ENCODE data around the gene TMCC1.

DNA sequence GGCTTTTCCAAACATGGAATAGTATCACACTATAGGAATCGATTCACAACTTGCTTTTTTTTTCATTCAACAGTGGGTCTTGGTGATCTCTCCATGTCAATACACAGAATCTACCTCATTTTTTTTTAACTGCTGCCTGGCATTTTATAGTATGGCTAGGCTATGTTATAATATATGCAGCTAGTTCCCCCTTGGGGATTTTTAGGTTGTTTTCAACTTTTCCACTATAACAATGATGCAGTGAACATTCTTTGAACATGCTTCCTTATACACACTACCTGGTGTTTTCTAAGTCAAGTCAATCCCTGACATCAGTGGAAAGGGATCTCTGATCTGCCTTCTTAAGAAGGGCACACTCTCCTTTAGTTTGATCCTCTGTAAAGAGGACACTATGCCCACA, 240.5 kb downstream of the TMCC1 start:
- TF ChIP-seq, protein P1, sequence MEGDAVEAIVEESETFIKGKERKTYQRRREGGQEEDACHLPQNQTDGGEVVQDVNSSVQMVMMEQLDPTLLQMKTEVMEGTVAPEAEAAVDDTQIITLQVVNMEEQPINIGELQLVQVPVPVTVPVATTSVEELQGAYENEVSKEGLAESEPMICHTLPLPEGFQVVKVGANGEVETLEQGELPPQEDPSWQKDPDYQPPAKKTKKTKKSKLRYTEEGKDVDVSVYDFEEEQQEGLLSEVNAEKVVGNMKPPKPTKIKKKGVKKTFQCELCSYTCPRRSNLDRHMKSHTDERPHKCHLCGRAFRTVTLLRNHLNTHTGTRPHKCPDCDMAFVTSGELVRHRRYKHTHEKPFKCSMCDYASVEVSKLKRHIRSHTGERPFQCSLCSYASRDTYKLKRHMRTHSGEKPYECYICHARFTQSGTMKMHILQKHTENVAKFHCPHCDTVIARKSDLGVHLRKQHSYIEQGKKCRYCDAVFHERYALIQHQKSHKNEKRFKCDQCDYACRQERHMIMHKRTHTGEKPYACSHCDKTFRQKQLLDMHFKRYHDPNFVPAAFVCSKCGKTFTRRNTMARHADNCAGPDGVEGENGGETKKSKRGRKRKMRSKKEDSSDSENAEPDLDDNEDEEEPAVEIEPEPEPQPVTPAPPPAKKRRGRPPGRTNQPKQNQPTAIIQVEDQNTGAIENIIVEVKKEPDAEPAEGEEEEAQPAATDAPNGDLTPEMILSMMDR (IDR thresholded peaks at IDR 0.05), result no peak
- TF ChIP-seq ZFX (IDR thresholded peaks at IDR 0.05; ENCODE audit: borderline replicate concordance), result no peak

Data from 22Rv1 (cell line).